Measurements from ENCODE around the gene GSN. TPM values are rescaled to one million over a fixed set of nuclear protein-coding genes. Genes with fewer than 3 reads are reported as not detected.

Gene GSN
- total RNA-seq, 1 donor from 2014 or later: 291 TPM

- TF ChIP-seq CTCF (IDR thresholded peaks at IDR 0.05): no peak
- H3K4me3 Mint-ChIP-seq (ENCODE audit: unreplicated experiment): no peak overlapping the region
- peaks cover 8% of the 10 kb centered on the region for H3K4me1 Mint-ChIP-seq (ENCODE audit: low read depth)
- no peaks in the 10 kb centered on the region for H3K9me3 Mint-ChIP-seq (ENCODE audit: low read depth)
- no peak overlapping the region for H3K27ac Mint-ChIP-seq (ENCODE audit: unreplicated experiment)
- H3K27me3 Mint-ChIP-seq (ENCODE audit: low read depth): no peaks in the 10 kb centered on the region
- no peak for DNase-seq (ENCODE audit: low spot score)
- H3K36me3 Mint-ChIP-seq (ENCODE audit: low read depth): peaks cover 1% of the 10 kb centered on the region
These were observed 35.7 kb upstream of the GSN start for GRCh38 chr9:121232251-121232650.

- DNase-seq (ENCODE audit: low spot score): no peak
- peaks cover 1% of the 10 kb centered on the region for H3K36me3 Mint-ChIP-seq (ENCODE audit: low read depth)
- no peak for TF ChIP-seq CTCF (IDR thresholded peaks at IDR 0.05)
- H3K4me3 Mint-ChIP-seq (ENCODE audit: unreplicated experiment): no peak overlapping the region
- H3K9me3 Mint-ChIP-seq (ENCODE audit: low read depth): no peaks in the 10 kb centered on the region
- H3K27ac Mint-ChIP-seq (ENCODE audit: unreplicated experiment): peak overlapping the region; percentile 33
- no peaks in the 10 kb centered on the region for H3K27me3 Mint-ChIP-seq (ENCODE audit: low read depth)
- peaks cover 8% of the 10 kb centered on the region for H3K4me1 Mint-ChIP-seq (ENCODE audit: low read depth)
These were observed 33.8 kb upstream of the GSN start for GRCh38 chr9:121233906-121234831.

- H3K4me3 Mint-ChIP-seq (ENCODE audit: unreplicated experiment): no peak overlapping the region
- H3K36me3 Mint-ChIP-seq (ENCODE audit: low read depth): peaks cover 1% of the 10 kb centered on the region
- no peak for DNase-seq (ENCODE audit: low spot score)
- no peak for TF ChIP-seq CTCF (IDR thresholded peaks at IDR 0.05)
- no peaks in the 10 kb centered on the region for H3K27me3 Mint-ChIP-seq (ENCODE audit: low read depth)
- no peaks in the 10 kb centered on the region for H3K9me3 Mint-ChIP-seq (ENCODE audit: low read depth)
- H3K4me1 Mint-ChIP-seq (ENCODE audit: low read depth): peaks cover 8% of the 10 kb centered on the region
- no peak overlapping the region for H3K27ac Mint-ChIP-seq (ENCODE audit: unreplicated experiment)
These were observed 33.2 kb upstream of the GSN start for GRCh38 chr9:121234832-121235161.

GRCh38 chr9:121235512-121235911, 32.5 kb upstream of the GSN start:
- Mint-ChIP-seq H3K36me3 (ENCODE audit: low read depth) (peaks cover 1% of the 10 kb centered on the region), H3K9me3 (ENCODE audit: low read depth) (no peaks in the 10 kb centered on the region), H3K4me1 (ENCODE audit: low read depth) (peaks cover 9% of the 10 kb centered on the region), H3K27me3 (ENCODE audit: low read depth) (no peaks in the 10 kb centered on the region), H3K4me3 (ENCODE audit: unreplicated experiment) (no peak overlapping the region), H3K27ac (ENCODE audit: unreplicated experiment) (no peak overlapping the region)
- no peak for TF ChIP-seq CTCF (IDR thresholded peaks at IDR 0.05)
- no peak for DNase-seq (ENCODE audit: low spot score)

GRCh38 chr9:121237916-121238315, 30.0 kb upstream of the GSN start:
- H3K27ac Mint-ChIP-seq (ENCODE audit: unreplicated experiment): no peak overlapping the region
- TF ChIP-seq CTCF (IDR thresholded peaks at IDR 0.05): no peak
- H3K4me3 Mint-ChIP-seq (ENCODE audit: unreplicated experiment): no peak overlapping the region
- H3K27me3 Mint-ChIP-seq (ENCODE audit: low read depth): no peaks in the 10 kb centered on the region
- no peaks in the 10 kb centered on the region for H3K36me3 Mint-ChIP-seq (ENCODE audit: low read depth)
- DNase-seq (ENCODE audit: low spot score): no peak
- peaks cover 15% of the 10 kb centered on the region for H3K4me1 Mint-ChIP-seq (ENCODE audit: low read depth)
- no peaks in the 10 kb centered on the region for H3K9me3 Mint-ChIP-seq (ENCODE audit: low read depth)

Measured in chondrocyte (in vitro differentiated cells).